HPDE6-E6E7 (cell line): ENCODE data around the gene FCER1A.
A peak's percentile ranks its signal among the peaks of the same experiment; 100 is the strongest.

Experiments
- DNase-seq: peaks from one replicate; pipeline ENCODE4 v3.0.0; 2011; ENCODE audit warnings: missing footprints; ENCODE audit errors: extremely low spot score

Gene FCER1A

DNA sequence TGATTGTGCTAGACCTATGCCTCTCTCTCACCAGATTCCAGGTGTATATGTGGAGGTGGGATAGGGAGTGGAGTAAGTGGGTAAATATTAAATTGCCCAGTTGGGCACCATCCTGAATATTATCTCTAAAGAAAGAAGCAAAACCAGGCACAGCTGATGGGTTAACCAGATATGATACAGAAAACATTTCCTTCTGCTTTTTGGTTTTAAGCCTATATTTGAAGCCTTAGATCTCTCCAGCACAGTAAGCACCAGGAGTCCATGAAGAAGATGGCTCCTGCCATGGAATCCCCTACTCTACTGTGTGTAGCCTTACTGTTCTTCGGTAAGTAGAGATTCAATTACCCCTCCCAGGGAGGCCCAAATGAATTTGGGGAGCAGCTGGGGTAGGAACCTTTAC, at the start of gene FCER1A:
FCER1A (plus strand) TSS at position 242 of the 400 bp plus-strand sequence; CDS start at position 271, 29 bp downstream.
- no peak for DNase-seq

GRCh38 chr1:159261311-159261710, 40.8 kb upstream of the FCER1A start:
- no peak for DNase-seq

- peak; percentile 10 for DNase-seq
Measured at GRCh38 chr1:159261721-159262494, 40.2 kb upstream of the FCER1A start.

DNA sequence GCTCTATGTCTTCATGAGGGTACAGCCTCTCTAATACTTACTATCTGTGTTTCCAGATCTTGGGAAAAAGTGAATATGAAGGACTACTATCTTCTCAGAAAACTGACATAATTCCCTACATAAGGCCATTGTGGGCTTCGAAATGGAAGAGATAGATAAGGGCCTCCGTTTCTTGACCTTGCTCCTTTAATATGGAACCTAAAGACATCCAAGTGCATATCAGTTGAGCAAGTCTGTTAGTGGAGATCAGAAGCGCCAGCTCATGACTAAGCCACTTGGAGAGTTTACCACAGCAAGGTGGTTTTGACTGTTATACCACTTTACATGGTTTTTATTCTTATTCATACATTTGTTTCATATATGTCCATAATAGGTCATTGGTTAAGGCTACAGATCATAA, 35.3 kb upstream of the FCER1A start:
- no peak for DNase-seq

- DNase-seq, result no peak
Measured at GRCh38 chr1:159274631-159275030, 27.5 kb upstream of the FCER1A start.

DNA sequence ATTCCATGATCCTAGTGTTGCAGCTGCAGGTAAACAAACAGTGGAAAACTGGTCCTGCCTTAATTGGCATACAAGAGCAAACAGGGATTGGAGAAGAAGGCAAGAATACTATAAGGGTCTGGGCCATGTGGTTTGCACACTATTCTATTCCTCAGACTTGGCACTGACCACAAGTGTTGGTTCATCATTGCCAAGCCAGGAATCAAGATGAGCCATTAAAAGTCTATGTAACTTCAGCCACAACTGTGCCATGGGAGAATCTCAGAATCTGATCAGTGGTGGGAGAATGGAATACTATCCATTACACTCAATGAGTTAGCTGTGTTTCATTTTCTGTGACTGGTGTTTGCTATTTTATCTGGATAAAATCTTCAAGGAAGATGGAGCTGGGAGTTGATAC, 26.2 kb upstream of the FCER1A start:
- no peak for DNase-seq

DNA sequence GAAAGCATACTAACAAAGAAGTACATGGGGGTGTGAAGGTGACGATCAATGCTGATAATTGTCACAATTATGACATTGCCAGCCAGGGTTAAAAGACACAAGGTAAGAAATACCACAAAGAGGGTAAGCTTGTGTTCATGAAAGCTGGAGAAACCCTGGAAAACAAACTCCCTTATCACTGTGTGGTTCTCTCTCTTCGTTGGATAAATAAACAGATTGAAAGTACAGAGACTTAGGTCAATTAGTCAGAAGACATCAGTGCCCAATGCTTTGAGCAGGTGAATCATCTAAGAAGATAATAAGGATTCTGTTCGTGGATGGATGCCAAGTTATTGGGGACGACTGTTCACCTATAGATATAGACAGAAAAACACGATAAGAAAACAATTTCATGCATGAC, 22.4 kb upstream of the FCER1A start:
- DNase-seq, result no peak

DNA sequence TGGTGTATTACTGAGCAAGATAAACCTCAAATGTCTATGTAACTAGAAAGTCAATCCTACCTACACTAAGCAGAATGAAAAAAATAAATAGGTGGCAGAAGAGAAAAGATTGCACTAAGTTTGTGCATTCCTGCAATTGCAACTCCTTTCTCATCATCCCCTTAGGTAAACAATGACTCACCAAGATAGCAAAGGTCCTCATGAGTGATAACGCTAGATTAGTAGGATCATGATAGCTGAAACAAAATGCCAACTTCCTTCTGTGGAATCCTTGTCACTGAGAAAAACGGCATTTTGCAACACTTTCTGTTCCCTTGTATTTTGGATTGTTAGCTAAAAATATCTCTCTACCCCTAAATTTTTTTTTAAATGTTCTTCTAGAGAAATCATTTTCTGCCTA, 20.0 kb upstream of the FCER1A start:
- no peak for DNase-seq

- DNase-seq, result no peak
Measured at GRCh38 chr1:159289060-159289459, 13.1 kb upstream of the FCER1A start.

GRCh38 chr1:159291424-159291823, 10.7 kb upstream of the FCER1A start:
- DNase-seq, result no peak

- no peak for DNase-seq
Measured at GRCh38 chr1:159296706-159297375, 5.3 kb upstream of the FCER1A start.

GRCh38 chr1:159300146-159300545, 2.0 kb upstream of the FCER1A start:
- DNase-seq, result no peak

- DNase-seq, result no peak
Measured at GRCh38 chr1:159307346-159308020, 5.3 kb downstream of the FCER1A start.

- no peak for DNase-seq
Measured at GRCh38 chr1:159311679-159312078, 9.5 kb downstream of the FCER1A start.

DNA sequence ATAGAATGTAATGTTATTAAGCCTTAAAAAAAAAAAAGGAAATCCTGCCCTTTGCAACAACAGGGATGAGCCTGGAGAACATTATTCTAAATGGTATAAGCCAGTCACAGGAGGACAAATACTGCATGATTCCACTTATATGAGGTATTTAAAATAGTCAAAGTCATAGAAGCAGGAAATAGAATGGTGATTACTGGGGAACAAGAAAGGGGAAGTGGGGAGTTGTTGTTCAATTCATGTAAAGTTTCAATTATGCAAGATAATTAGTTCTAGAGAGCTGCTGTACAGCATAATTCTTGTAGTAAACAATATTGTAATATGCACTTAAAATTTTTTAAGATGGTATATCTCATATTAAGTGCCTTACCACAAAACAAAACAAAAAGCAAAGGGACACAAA, 13.2 kb downstream of the FCER1A start:
- no peak for DNase-seq

GRCh38 chr1:159318784-159319551, 16.8 kb downstream of the FCER1A start:
- no peak for DNase-seq

- no peak for DNase-seq
Measured at GRCh38 chr1:159334797-159335196, 32.7 kb downstream of the FCER1A start.

- no peak for DNase-seq
Measured at GRCh38 chr1:159338018-159338417, 35.9 kb downstream of the FCER1A start.

DNA sequence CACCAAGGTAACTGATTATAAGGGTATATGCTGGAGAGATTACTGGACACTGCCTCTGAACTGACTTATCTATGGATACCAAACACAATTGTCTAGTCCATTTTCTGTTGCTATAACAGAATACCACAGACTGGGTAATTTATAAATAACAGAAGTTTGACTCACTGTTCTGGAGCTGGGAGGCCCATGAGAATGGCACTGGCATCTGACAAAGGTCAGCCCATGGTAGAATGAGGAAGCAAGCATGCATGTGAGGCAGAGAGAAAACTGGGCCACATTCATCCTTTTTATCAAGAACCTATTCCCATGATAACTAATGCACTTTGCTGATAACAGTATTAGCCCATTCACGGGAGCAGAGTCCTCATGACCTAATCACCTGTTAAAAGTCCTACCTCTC, 37.4 kb downstream of the FCER1A start:
- DNase-seq, result no peak

- DNase-seq, result no peak
Measured at GRCh38 chr1:159341736-159342135, 39.6 kb downstream of the FCER1A start.

DNA sequence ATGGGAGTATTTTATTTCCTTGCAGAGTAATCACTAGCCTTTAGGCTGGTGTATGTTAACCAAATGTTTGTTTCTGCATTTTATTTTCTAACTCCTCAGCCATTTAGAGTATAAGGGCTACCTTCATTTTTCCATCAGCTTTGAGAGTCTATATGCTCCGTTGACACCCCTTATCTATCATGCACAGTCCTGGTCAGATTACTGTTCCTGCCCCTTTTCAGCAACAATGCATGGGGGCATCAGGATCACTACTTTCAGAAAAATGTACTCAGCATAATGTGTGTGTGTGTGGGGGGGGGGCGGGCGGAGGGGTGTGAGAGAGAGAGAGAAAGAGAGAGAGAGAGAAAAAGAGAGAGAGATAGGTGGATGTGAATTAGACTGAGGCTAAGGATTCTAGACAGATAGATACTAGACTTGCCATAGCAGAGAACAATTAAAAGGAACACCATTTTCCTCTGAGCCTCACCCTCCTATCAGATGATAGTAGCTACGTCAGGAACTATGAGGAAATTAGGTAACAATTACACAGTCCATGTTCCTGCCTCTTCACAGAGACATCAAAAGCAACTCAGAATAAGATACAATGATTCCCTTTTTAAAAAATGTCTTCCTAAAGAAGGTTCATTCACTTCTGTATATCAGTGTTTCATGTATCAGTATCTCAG, 40.8 kb downstream of the FCER1A start:
- no peak for DNase-seq
